PC-9 (cell line): ENCODE data around the gene C13orf46.

ENCODE experiments used
- EZH2 ChIP-seq: fragments of 200-600 bp; sonication (generic); IDR thresholded peaks from 2 replicates; pipeline ENCODE4 v1.8.0; 2017; ENCODE audit warnings: antibody characterized with exemption, low read depth
- TF ChIP-seq, protein P1 (sequence below): fragments of 200-600 bp; sonication (generic); conservative IDR thresholded peaks from 2 replicates; pipeline ENCODE4 v1.6.1; 2017; ENCODE audit warnings: mixed run types, antibody characterized with exemption, mild to moderate bottlenecking, moderate library complexity

DNA sequence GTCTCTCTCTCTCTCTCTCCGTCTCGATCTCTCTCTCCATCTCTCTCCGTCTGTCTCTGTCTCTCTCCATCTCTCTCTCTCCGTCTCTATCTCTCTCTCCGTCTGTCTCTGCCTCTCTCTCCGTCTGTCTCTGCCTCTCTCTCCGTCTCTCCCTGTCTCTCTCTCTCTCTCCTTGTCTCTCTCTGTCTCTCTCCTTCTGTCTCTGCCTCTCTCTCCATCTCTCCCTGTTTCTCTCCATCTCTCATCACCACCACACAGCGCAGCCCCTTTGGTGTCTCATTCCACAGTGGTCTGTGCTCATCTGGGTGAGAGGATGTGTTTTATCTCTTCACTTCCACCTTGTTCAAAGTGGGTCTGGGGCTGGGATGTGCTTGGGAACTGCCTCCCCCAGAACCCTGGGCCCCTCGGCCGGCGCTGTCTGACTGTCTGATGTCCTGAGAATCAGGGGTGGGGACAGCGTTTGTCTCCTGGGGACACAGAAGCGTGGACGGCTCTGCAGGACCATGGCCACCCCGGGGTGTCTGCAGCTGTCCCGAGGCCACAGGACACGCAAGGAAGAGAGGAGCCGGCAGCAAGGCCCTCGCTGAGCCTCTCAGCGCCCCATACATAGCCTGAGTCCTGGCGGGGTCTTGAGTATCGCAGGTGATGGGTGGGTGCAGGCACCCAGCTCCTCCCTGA is 40.2 kb upstream of the C13orf46 start:
- TF ChIP-seq, protein P1, sequence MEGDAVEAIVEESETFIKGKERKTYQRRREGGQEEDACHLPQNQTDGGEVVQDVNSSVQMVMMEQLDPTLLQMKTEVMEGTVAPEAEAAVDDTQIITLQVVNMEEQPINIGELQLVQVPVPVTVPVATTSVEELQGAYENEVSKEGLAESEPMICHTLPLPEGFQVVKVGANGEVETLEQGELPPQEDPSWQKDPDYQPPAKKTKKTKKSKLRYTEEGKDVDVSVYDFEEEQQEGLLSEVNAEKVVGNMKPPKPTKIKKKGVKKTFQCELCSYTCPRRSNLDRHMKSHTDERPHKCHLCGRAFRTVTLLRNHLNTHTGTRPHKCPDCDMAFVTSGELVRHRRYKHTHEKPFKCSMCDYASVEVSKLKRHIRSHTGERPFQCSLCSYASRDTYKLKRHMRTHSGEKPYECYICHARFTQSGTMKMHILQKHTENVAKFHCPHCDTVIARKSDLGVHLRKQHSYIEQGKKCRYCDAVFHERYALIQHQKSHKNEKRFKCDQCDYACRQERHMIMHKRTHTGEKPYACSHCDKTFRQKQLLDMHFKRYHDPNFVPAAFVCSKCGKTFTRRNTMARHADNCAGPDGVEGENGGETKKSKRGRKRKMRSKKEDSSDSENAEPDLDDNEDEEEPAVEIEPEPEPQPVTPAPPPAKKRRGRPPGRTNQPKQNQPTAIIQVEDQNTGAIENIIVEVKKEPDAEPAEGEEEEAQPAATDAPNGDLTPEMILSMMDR, result no peak
- TF ChIP-seq EZH2, result no peak
